Right lobe of liver (tissue), 4 donors: ENCODE data around the gene KLHL26.

ENCODE experiments used
- CTCF ChIP-seq, 4 donors: fragments of 200-600 bp in 3 of 4; fragments of 450-650 bp in 1 of 4; IDR thresholded peaks; one replicate each; pipeline versions ENCODE4 v1.5.1 to v1.8.0; 2016 to 2022; ENCODE audit warnings: antibody characterized with exemption in 4 of 4, mild to moderate bottlenecking in 2 of 4
- POLR2A ChIP-seq: fragments of 450-650 bp; IDR thresholded peaks from one replicate; pipeline ENCODE4 v1.6.1; 2017; ENCODE audit warnings: antibody characterized with exemption, mild to moderate bottlenecking
- donor health status: DM: no; HTN: no; CAD: no.
- donor health status: DM: no; HTN: no; CAD: no.
- donor health status: DM: no; HTN: yes; CAD: no.

DNA sequence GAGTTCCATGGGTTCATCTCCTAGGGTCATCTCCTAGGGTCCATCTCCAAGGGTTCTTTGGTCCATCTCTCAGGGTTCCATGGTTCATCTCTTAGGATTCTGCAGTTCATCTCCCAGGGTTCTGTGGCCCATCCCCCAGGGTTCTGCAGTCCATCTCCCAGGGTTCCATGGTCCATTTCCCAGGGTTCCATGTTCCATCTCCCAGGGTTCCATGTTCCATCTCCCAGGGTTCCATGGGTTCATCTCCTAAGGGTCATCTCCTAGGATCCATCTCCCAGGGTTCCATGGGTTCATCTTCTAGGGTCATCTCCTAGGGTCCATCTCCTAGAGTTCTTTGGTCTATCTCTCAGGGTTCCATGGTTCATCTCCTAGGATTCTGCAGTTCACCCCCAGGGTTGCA lies 19.3 kb upstream of the KLHL26 start:
- TF ChIP-seq CTCF (IDR thresholded peaks at IDR 0.05), result no peak
- no peak for TF ChIP-seq POLR2A
